ENCODE results near the gene VIM.

The VIM gene

GRCh38 chr10:17206210-17206709 lies 21.8 kb upstream of the VIM start:
- no peak for TF ChIP-seq CTCF (IDR thresholded peaks at IDR 0.05)
- H3K79me2 ChIP-seq, result no peaks in the 10 kb centered on the region
- H3K4me1 ChIP-seq, result peaks cover 3% of the 10 kb centered on the region
- H3K9me3 ChIP-seq (ENCODE audit: control insufficient read depth, low read length), result no peaks in the 10 kb centered on the region
- no peak overlapping the region for H3K4me2 ChIP-seq (ENCODE audit: low read length)
- H3K9ac ChIP-seq, result no peak overlapping the region
- no peak overlapping the region for H3K27ac ChIP-seq
- no peaks in the 10 kb centered on the region for H3K36me3 ChIP-seq (ENCODE audit: control insufficient read depth, insufficient read depth, low read length)
- no peak overlapping the region for H3K4me3 ChIP-seq (ENCODE audit: low read depth, low read length)
- H3K27me3 ChIP-seq (ENCODE audit: control insufficient read depth, insufficient read depth, low read length), result no peaks in the 10 kb centered on the region
- H2AFZ ChIP-seq, result no peak overlapping the region

- H3K27me3 ChIP-seq (ENCODE audit: control insufficient read depth, insufficient read depth, low read length), result no peaks in the 10 kb centered on the region
- H3K4me3 ChIP-seq (ENCODE audit: low read depth, low read length), result no peak overlapping the region
- no peak for TF ChIP-seq CTCF (IDR thresholded peaks at IDR 0.05)
- H3K4me2 ChIP-seq (ENCODE audit: low read length), result no peak overlapping the region
- H3K27ac ChIP-seq, result no peak overlapping the region
- no peaks in the 10 kb centered on the region for H3K4me1 ChIP-seq
- H3K36me3 ChIP-seq (ENCODE audit: control insufficient read depth, insufficient read depth, low read length), result no peaks in the 10 kb centered on the region
- no peak overlapping the region for H2AFZ ChIP-seq
- no peaks in the 10 kb centered on the region for H3K9me3 ChIP-seq (ENCODE audit: control insufficient read depth, low read length)
- H3K9ac ChIP-seq, result no peak overlapping the region
- no peaks in the 10 kb centered on the region for H3K79me2 ChIP-seq
These were observed 19.6 kb upstream of the VIM start for GRCh38 chr10:17208476-17208875.

GRCh38 chr10:17209302-17209701 lies 18.7 kb upstream of the VIM start:
- no peak overlapping the region for H3K4me3 ChIP-seq (ENCODE audit: low read depth, low read length)
- no peaks in the 10 kb centered on the region for H3K79me2 ChIP-seq
- no peaks in the 10 kb centered on the region for H3K4me1 ChIP-seq
- no peak overlapping the region for H3K4me2 ChIP-seq (ENCODE audit: low read length)
- no peaks in the 10 kb centered on the region for H3K27me3 ChIP-seq (ENCODE audit: control insufficient read depth, insufficient read depth, low read length)
- H3K9me3 ChIP-seq (ENCODE audit: control insufficient read depth, low read length), result no peaks in the 10 kb centered on the region
- H3K36me3 ChIP-seq (ENCODE audit: control insufficient read depth, insufficient read depth, low read length), result no peaks in the 10 kb centered on the region
- no peak overlapping the region for H2AFZ ChIP-seq
- TF ChIP-seq CTCF (IDR thresholded peaks at IDR 0.05), result no peak
- no peak overlapping the region for H3K27ac ChIP-seq
- no peak overlapping the region for H3K9ac ChIP-seq

- H3K27me3 ChIP-seq (ENCODE audit: control insufficient read depth, insufficient read depth, low read length), result no peaks in the 10 kb centered on the region
- no peak overlapping the region for H3K9ac ChIP-seq
- no peaks in the 10 kb centered on the region for H3K36me3 ChIP-seq (ENCODE audit: control insufficient read depth, insufficient read depth, low read length)
- H3K4me2 ChIP-seq (ENCODE audit: low read length), result no peak overlapping the region
- no peak overlapping the region for H2AFZ ChIP-seq
- H3K4me3 ChIP-seq (ENCODE audit: low read depth, low read length), result no peak overlapping the region
- no peaks in the 10 kb centered on the region for H3K4me1 ChIP-seq
- no peak for TF ChIP-seq CTCF (IDR thresholded peaks at IDR 0.05)
- no peaks in the 10 kb centered on the region for H3K9me3 ChIP-seq (ENCODE audit: control insufficient read depth, low read length)
- H3K27ac ChIP-seq, result no peak overlapping the region
- no peaks in the 10 kb centered on the region for H3K79me2 ChIP-seq
These were observed 18.2 kb upstream of the VIM start for GRCh38 chr10:17209881-17210280.

- Histone ChIP-seq H3K36me3 (ENCODE audit: control insufficient read depth, insufficient read depth, low read length) (no peaks in the 10 kb centered on the region), H3K27me3 (ENCODE audit: control insufficient read depth, insufficient read depth, low read length) (no peaks in the 10 kb centered on the region), H3K4me3 (ENCODE audit: low read depth, low read length) (no peak overlapping the region), H3K79me2 (no peaks in the 10 kb centered on the region), H3K9ac (no peak overlapping the region), H3K4me2 (ENCODE audit: low read length) (no peak overlapping the region), H3K4me1 (no peaks in the 10 kb centered on the region), H2AFZ (no peak overlapping the region), H3K9me3 (ENCODE audit: control insufficient read depth, low read length) (no peaks in the 10 kb centered on the region), H3K27ac (no peak overlapping the region)
- no peak for TF ChIP-seq CTCF (IDR thresholded peaks at IDR 0.05)
These were observed 17.7 kb upstream of the VIM start for GRCh38 chr10:17210361-17210760.

All from parathyroid adenoma (tissue), 2 donors.